ENCODE data around the gene ZNF771.

GRCh38 chr16:30444231-30445148 lies 37.1 kb downstream of the ZNF771 start:
- no peak for TF ChIP-seq POLR2A (IDR thresholded peaks at IDR 0.05; ENCODE audit: low read length)
- TF ChIP-seq GATA1 (IDR thresholded peaks at IDR 0.05; ENCODE audit: low read depth, low read length): no peak
